Endodermal cell (in vitro differentiated cells): ENCODE measurements around the gene ALOXE3. TPM values are rescaled to one million over a fixed set of nuclear protein-coding genes. Genes with fewer than 3 reads are reported as not detected.

ENCODE experiments used
- DNase-seq: peaks from one replicate; pipeline ENCODE4 v3.0.0-alpha.2; 2017
- H3K27ac ChIP-seq: 2 replicates; pipeline ENCODE4 v1.5.1; 2013; ENCODE audit warnings: mild to moderate bottlenecking, low read depth, low read length, moderate library complexity
- H3K27me3 ChIP-seq: 2 replicates; pipeline ENCODE4 v1.6.1; 2013; ENCODE audit warnings: mild to moderate bottlenecking, low read length, moderate library complexity; ENCODE audit not compliant: insufficient read depth, control insufficient read depth, poor library complexity, severe bottlenecking
- H3K36me3 ChIP-seq: 2 replicates; pipeline ENCODE4 v1.7.0; 2013; ENCODE audit warnings: mild to moderate bottlenecking, low read length, moderate library complexity; ENCODE audit not compliant: control insufficient read depth, insufficient read depth
- H3K4me1 ChIP-seq: one replicate; pipeline ENCODE4 v1.7.0; 2013; ENCODE audit warnings: low read length; ENCODE audit not compliant: control insufficient read depth, insufficient read depth
- H3K4me3 ChIP-seq: 2 replicates; pipeline ENCODE4 v1.5.1; 2013; ENCODE audit warnings: mild to moderate bottlenecking, low read length, moderate library complexity
- H3K9ac ChIP-seq: 2 replicates; pipeline ENCODE4 v1.6.1; 2013; ENCODE audit warnings: mild to moderate bottlenecking, low read length, moderate library complexity; ENCODE audit not compliant: poor library complexity, severe bottlenecking; ENCODE audit errors: extremely low read depth
- H3K9me3 ChIP-seq: 2 replicates; pipeline ENCODE4 v1.6.1; 2013; ENCODE audit warnings: mild to moderate bottlenecking, low read length, moderate library complexity; ENCODE audit not compliant: control insufficient read depth
- H3K27ac Mint-ChIP-seq: 2 replicates; pipeline ENCODE4 v1.8.0; 2020; ENCODE audit warnings: mixed read lengths
- H3K27me3 Mint-ChIP-seq: 2 replicates; pipeline ENCODE4 v1.8.0; 2021; ENCODE audit warnings: mild to moderate bottlenecking, mixed read lengths; ENCODE audit not compliant: insufficient read depth
- H3K36me3 Mint-ChIP-seq: 2 replicates; pipeline ENCODE4 v1.8.0; 2020; ENCODE audit warnings: low read depth, mixed read lengths
- H3K4me1 Mint-ChIP-seq: 2 replicates; pipeline ENCODE4 v1.8.0; 2020; ENCODE audit warnings: mixed read lengths
- H3K4me3 Mint-ChIP-seq: 2 replicates; pipeline ENCODE4 v1.8.0; 2020; ENCODE audit warnings: mild to moderate bottlenecking, moderate library complexity, mixed read lengths
- H3K9me3 Mint-ChIP-seq: 2 replicates; pipeline ENCODE4 v1.8.0; 2020; ENCODE audit warnings: mild to moderate bottlenecking, mixed read lengths
- CTCF ChIP-seq: fragments of 200-600 bp; sonication (generic); conservative IDR thresholded peaks from 2 replicates; pipeline ENCODE4 v1.5.0; 2021; ENCODE audit warnings: antibody characterized with exemption, mild to moderate bottlenecking
- WGBS, 2 experiments: methylation state at CpG; one replicate each; pipeline versions ENCODE4 v1.1.5 to v1.1.7; 2013; ENCODE audit warnings: missing lambda C conversion rate in 2 of 2, mixed read lengths in 1 of 2; ENCODE audit not compliant: insufficient coverage in 1 of 2, insufficient read length in 1 of 2; 5-methylcytosine and 5-hydroxymethylcytosine counted together
- total RNA-seq, 2 donors: library from RNA; stranded (reverse); fragmentation: NEBNext Ultra II Directional in 1 of 2; extraction: Animal tissue kit (Norgen Biotek cat#: 25700) in 1 of 2; gene quantifications; 2 replicates in 1 of 2; 3 replicates in 1 of 2; pipeline ENCODE4 v1.2.1, GENCODE V29; 2021

Gene ALOXE3
- total RNA-seq, 2 donors from 2014 or later = 0.13 to 0.49 TPM

DNA sequence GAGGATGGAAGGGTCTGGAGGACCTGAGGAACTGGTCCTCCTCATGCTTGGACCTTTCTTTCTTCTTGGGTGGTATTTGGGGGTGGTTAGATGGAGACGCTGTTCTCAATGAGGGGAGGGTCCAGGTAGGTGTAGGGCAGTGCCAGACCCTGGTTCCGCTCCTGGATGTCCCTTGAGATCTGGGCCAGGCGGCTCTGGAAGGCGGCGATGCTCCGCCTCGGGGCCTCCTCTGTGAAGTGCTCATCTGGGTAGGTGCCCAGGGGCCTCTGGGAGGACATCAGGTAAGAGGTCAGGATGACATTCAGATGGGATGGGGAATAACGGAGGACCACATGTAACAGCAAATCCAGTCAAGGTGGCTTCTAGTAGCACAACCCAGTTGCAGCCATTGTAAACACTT, 21.8 kb downstream of the ALOXE3 start:
- no peaks in the 10 kb centered on the region for H3K36me3 Mint-ChIP-seq
- Histone ChIP-seq H3K36me3 (no peaks in the 10 kb centered on the region), H3K4me1 (no peaks in the 10 kb centered on the region), H3K9ac (no peak overlapping the region), H3K9me3 (no peaks in the 10 kb centered on the region), H3K4me3 (no peak overlapping the region), H3K27ac (no peak overlapping the region), H3K27me3 (peaks cover 30% of the 10 kb centered on the region)
- H3K27ac Mint-ChIP-seq = no peak overlapping the region
- no peak for DNase-seq
- no peak overlapping the region for H3K4me3 Mint-ChIP-seq
- H3K4me1 Mint-ChIP-seq = no peaks in the 10 kb centered on the region
- H3K9me3 Mint-ChIP-seq = no peaks in the 10 kb centered on the region
- TF ChIP-seq CTCF = no peak
- WGBS, 2 experiments = 93 to 94% methylated on average over 2 to 8 of the region's 8 CpGs
- H3K27me3 Mint-ChIP-seq = peaks cover 37% of the 10 kb centered on the region

- peak; percentile 41 for TF ChIP-seq CTCF
- no peaks in the 10 kb centered on the region for H3K4me1 ChIP-seq
- H3K4me3 ChIP-seq = no peak overlapping the region
- H3K27me3 ChIP-seq = peaks cover 30% of the 10 kb centered on the region
- H3K4me1 Mint-ChIP-seq = no peaks in the 10 kb centered on the region
- 80 to 85% methylated on average over 1 to 6 of the region's 6 CpGs for WGBS, 2 experiments
- no peak overlapping the region for H3K27ac Mint-ChIP-seq
- DNase-seq = no peak
- no peak overlapping the region for H3K4me3 Mint-ChIP-seq
- no peak overlapping the region for H3K27ac ChIP-seq
- H3K36me3 ChIP-seq = no peaks in the 10 kb centered on the region
- no peaks in the 10 kb centered on the region for H3K9me3 Mint-ChIP-seq
- H3K9me3 ChIP-seq = no peaks in the 10 kb centered on the region
- H3K27me3 Mint-ChIP-seq = peaks cover 46% of the 10 kb centered on the region
- H3K9ac ChIP-seq = no peak overlapping the region
- H3K36me3 Mint-ChIP-seq = no peaks in the 10 kb centered on the region
Measured at GRCh38 chr17:8095361-8095760, 23.0 kb downstream of the ALOXE3 start.

DNA sequence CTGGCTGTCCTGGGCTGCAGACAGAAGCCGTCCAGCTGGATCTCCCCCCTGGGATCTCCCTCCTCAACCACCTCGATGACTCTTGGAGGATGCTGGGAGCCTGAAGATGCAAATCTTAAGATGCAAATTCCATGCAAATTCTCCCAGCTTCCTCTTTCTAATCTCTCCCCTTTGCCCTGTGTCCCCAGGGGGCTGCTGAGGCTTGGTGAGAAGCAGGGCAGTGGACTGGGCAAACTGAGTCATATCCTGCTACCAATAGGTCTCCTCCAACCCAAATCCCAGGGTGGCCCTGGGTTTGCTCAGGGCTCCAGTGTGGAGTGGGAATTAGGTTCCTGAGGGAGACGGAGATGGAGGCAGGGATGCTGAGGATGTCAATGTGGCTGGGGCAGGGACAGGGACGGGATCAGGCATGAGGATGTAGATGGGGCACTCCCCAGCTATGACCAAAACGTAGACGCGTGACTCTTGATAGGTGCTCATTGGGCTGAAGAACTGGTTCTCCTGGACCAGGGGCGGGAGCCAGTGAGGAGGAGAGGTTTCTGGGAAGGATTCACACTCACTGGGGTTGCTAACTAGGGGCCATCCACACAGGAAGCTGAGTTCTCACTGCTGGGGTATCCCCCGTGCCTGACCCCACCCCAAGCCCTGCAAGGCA, 27.2 kb downstream of the ALOXE3 start:
- 75 to 90% methylated on average over 5 to 9 of the region's 9 CpGs for WGBS, 2 experiments
- no peak for TF ChIP-seq CTCF
- no peaks in the 10 kb centered on the region for H3K36me3 Mint-ChIP-seq

More for the DNA sequence above, 27.2 kb downstream of the ALOXE3 start:
- no peaks in the 10 kb centered on the region for H3K4me1 ChIP-seq
- DNase-seq = no peak
- no peak overlapping the region for H3K27ac ChIP-seq
- no peak overlapping the region for H3K4me3 Mint-ChIP-seq
- H3K27me3 Mint-ChIP-seq = peaks cover 64% of the 10 kb centered on the region
- H3K27me3 ChIP-seq = peaks cover 34% of the 10 kb centered on the region
- H3K27ac Mint-ChIP-seq = no peak overlapping the region
- no peaks in the 10 kb centered on the region for H3K36me3 ChIP-seq
- no peaks in the 10 kb centered on the region for H3K9me3 Mint-ChIP-seq
- no peaks in the 10 kb centered on the region for H3K9me3 ChIP-seq
- no peaks in the 10 kb centered on the region for H3K4me1 Mint-ChIP-seq
- H3K9ac ChIP-seq = no peak overlapping the region
- H3K4me3 ChIP-seq = no peak overlapping the region
